Stimulated activated naive CD8-positive, alpha-beta T cell treated with anti-CD3 and anti-CD28 coated beads, Interleukin-15, amount 100 ng/mL, for 72 hours (primary cell): Measurements from ENCODE around the gene TTC31.

Source experiments
- ATAC-seq: fragments of 150-1000 bp; cut with Tn5 transposase; 2 replicates; pipeline ENCODE4 v1.10.0; 2021; ENCODE audit warnings: mild to moderate bottlenecking, moderate library complexity
- DNase-seq, 2 donors: peaks; one replicate each; pipeline ENCODE4 v3.0.0; 2021 to 2022
- H3K27ac Mint-ChIP-seq, 2 donors: one replicate each; pipeline ENCODE4 v1.8.0; 2022; ENCODE audit warnings: mild to moderate bottlenecking in 2 of 2, mixed read lengths in 2 of 2, moderate library complexity in 2 of 2
- H3K27me3 Mint-ChIP-seq: one replicate; pipeline ENCODE4 v1.8.0; 2022; ENCODE audit warnings: mixed read lengths
- H3K4me1 Mint-ChIP-seq: one replicate; pipeline ENCODE4 v1.8.0; 2022; ENCODE audit warnings: mild to moderate bottlenecking, mixed read lengths
- H3K4me3 Mint-ChIP-seq, 2 donors: one replicate each; pipeline ENCODE4 v1.8.0; 2022; ENCODE audit warnings: mild to moderate bottlenecking in 2 of 2, mixed read lengths in 2 of 2, moderate library complexity in 1 of 2
- H3K9me3 Mint-ChIP-seq, 2 donors: one replicate each; pipeline ENCODE4 v1.8.0; 2022; ENCODE audit warnings: mixed read lengths in 2 of 2

TTC31 gene

DNA sequence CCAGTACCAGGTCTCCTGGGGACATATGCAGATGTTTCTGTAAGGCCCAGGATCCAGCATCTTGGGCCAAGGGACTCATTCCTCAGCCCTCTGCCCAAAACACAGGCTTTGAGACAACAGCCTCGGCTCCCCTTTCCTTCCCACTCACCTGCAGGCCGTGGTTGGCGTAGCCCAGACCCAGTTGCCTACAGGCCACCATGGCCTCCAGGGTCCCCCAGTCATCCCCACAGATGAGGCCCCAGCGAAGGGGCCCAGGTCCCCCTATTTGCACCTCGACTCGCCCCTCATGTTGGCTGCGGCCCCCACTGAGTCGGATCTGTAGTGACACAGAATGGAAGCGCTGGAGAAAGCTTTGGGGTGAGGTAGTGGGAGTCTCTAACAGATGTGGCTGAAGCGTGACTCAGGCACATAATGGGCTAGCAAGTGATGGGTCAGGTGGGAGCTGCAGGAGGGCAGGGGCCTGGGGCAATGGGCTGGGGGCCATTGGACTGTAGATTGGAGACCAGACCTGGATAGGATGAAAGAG lies 52.6 kb downstream of the TTC31 start:
- Mint-ChIP-seq H3K4me1 (peaks cover 38% of the 10 kb centered on the region), H3K27ac (no peak overlapping the region), H3K4me3 (no peak overlapping the region), H3K9me3 (no peaks in the 10 kb centered on the region), H3K27me3 (peaks cover 32% of the 10 kb centered on the region)
- ATAC-seq (no peak), DNase-seq (no peak)

DNA sequence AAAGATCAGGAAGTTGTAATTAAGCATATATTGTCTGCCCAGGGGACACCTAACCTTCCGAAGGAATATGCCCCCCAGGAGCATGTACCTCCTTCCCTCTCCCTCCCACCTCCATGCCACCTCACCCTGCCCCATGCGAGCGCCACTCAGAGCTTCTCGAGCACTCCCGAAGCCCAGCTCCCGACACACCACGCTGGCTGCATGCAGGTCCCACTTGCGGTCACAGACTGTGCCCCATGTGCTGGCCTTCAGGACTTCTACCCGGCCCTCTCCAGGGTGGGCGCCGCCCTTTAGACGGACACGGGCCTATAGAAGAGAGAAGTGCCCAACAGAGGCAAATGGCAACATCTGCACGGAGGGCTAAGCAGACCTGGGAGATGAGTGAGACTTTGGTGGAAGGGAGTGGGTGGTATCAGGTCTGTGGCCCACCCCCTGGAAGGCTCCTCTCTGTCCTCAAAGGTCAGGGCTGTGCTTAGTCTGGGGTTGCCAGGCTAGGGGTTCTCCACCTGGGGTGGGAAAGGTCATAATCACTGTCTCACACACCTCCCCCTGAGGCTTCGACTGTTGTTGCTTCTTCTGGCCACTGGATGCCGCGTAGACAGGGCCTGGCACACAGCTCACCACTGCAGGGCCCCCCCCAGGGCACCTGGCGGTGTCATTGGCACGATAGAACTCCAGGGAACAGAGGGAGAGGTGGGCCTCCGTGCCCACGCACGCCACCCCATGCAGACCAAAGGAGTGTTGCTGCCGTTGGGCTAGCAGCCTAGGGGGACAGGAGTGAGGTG lies 53.5 kb downstream of the TTC31 start:
- Mint-ChIP-seq H3K4me3 (no peak overlapping the region), H3K27me3 (peaks cover 32% of the 10 kb centered on the region), H3K27ac (peak overlapping the region in 1 of 2 donors; percentile 5), H3K4me1 (peaks cover 30% of the 10 kb centered on the region), H3K9me3 (no peaks in the 10 kb centered on the region)
- DNase-seq (no peak), ATAC-seq (peak; percentile 59)

DNA sequence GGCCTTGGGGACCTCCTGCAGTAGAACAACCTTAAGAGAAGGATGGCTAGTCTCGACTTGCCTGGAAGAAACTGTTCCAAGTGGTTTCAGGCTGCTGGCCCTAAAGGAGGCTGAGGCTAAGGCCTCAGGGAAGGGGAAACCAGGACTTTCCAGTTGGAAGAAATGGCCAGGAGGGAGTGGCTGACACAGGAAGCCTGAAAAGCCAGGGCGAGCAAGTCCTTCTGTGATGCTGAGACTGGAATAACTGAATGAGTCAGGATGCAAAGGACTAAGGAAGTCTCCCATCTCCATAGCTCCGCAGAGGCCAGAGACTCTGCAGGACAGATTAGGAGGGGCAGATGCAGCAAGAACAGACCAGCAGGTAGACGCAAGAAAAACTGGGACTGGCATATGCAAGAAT lies 54.3 kb downstream of the TTC31 start:
- Mint-ChIP-seq H3K4me1 (peaks cover 23% of the 10 kb centered on the region), H3K27ac (no peak overlapping the region), H3K4me3 (no peak overlapping the region), H3K27me3 (peaks cover 35% of the 10 kb centered on the region), H3K9me3 (no peaks in the 10 kb centered on the region)
- DNase-seq (no peak), ATAC-seq (no peak)

DNA sequence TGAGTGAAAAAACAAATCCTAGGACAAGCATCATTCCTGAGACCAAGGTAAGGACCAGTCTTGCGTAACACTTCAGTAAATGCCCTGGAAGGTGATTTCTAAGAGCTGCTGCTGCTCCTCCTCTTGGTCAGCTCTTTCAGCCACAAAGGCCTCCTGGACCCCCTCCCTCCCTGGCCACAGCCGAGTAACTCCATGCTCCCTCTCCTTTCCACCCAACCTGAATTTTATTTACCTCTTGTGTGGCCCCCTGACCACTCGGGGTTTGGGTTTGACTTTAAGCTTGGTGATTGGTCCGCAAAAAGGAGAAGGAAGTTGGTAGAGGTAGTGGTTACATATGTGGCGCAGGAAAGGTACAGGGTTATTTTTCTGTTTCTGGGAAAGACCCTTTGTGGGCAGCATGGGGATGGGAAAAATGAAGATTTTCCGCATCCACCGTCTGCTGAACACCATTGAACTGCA lies 56.0 kb downstream of the TTC31 start:
- Mint-ChIP-seq H3K27me3 (peaks cover 48% of the 10 kb centered on the region), H3K9me3 (no peaks in the 10 kb centered on the region), H3K4me3 (peak overlapping the region in 1 of 2 donors; percentile 49), H3K27ac (no peak overlapping the region), H3K4me1 (peaks cover 17% of the 10 kb centered on the region)
- ATAC-seq (no peak), DNase-seq (no peak)

DNA sequence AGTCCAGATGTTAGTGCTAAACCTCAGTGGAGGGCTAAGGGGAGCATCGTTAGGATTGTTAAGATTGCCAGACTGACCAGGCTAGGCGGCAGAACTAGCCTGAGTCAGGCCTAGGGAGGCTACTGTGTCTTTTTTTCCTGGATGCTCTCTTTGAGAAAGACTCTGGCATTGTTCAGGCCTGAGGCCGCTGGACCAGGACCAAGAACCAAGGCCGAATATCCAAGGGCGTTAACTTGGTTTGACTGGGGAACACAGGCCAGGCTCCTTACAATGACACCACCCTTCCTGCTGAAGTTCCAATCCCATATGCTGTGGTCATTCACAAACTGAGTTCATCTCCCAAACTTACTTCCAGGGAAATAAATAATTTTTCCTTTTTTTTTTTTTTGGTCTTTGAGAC lies 57.4 kb downstream of the TTC31 start:
- DNase-seq (no peak), ATAC-seq (no peak)
- Mint-ChIP-seq H3K4me3 (no peak overlapping the region), H3K9me3 (no peaks in the 10 kb centered on the region), H3K27ac (no peak overlapping the region), H3K4me1 (peaks cover 17% of the 10 kb centered on the region), H3K27me3 (peaks cover 57% of the 10 kb centered on the region)

DNA sequence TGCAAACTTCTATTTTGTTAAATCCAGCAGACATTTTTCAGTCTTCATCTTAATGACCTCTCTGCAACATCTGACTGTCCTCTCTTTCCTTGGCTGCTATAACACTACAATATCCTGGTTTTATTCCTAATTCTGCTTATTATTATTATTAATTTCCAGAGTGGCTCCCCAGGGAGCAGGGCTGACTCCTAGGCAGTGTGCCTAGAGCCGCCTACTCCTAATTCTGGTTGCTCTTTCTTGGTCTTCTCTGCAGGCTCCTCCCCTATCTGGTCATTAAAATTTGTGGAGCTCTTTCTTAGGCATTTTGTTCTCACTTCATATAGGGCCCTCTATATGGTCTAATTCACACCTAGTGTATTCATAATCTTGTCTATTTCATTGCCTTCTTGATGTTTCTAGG lies 60.1 kb downstream of the TTC31 start:
- no peak for DNase-seq
- no peak for ATAC-seq
- Mint-ChIP-seq H3K27me3 (peaks cover 67% of the 10 kb centered on the region), H3K4me1 (peaks cover 16% of the 10 kb centered on the region), H3K9me3 (no peaks in the 10 kb centered on the region), H3K4me3 (no peak overlapping the region), H3K27ac (no peak overlapping the region)
